Activated B cell treated with CpG ODN at 0.5 μM for 24 hours (primary cell): ENCODE measurements around the gene LIN52. TPM values are rescaled to one million over a fixed set of nuclear protein-coding genes. Genes with fewer than 3 reads are reported as not detected.

Experiments
- ATAC-seq: fragments of 200-7000 bp; cut with Tn5 transposase; one replicate; pipeline ENCODE4 v1.10.0; 2021; ENCODE audit warnings: low read depth, mild to moderate bottlenecking, moderate library complexity
- CTCF ChIA-PET: fragments of 350-600 bp; sonication (Branson Sonifier 250); formaldehyde crosslinking; loops from one replicate; lab custom pipeline; 2021; ENCODE audit warnings: antibody characterized with exemption; lab: Charles Lee
- POLR2A ChIA-PET: fragments of 350-600 bp; sonication (Branson Sonifier 250); formaldehyde crosslinking; loops from one replicate; lab custom pipeline; 2021; ENCODE audit warnings: antibody characterized with exemption; lab: Charles Lee
- DNase-seq: peaks from one replicate; pipeline ENCODE4 v3.0.0; 2022
- H3K27ac Mint-ChIP-seq: one replicate; pipeline ENCODE4 v1.8.0; 2020; ENCODE audit warnings: mixed read lengths
- H3K27me3 Mint-ChIP-seq: one replicate; pipeline ENCODE4 v1.8.0; 2021; ENCODE audit warnings: mixed read lengths
- H3K36me3 Mint-ChIP-seq: one replicate; pipeline ENCODE4 v1.8.0; 2021; ENCODE audit warnings: low read depth, mixed read lengths
- H3K4me1 Mint-ChIP-seq: one replicate; pipeline ENCODE4 v1.8.0; 2021; ENCODE audit warnings: mixed read lengths
- H3K4me3 Mint-ChIP-seq: one replicate; pipeline ENCODE4 v1.8.0; 2020; ENCODE audit warnings: mild to moderate bottlenecking, mixed read lengths
- H3K9me3 Mint-ChIP-seq: one replicate; pipeline ENCODE4 v1.8.0; 2020; ENCODE audit warnings: mixed read lengths
- intact Hi-C: fragments of 100-400 bp; cut with micrococcal nuclease; formaldehyde crosslinking; loops from one replicate; pipeline ENCODE4 v1.15.1; 2024
- total RNA-seq: library from RNA; stranded (reverse); gene quantifications from 2 replicates; pipeline ENCODE4 v1.2.3, GENCODE V29; 2022
- TF ChIP-seq, protein P1 (sequence below): fragments of 200-600 bp; IDR thresholded peaks from one replicate; pipeline ENCODE4 v1.8.0; 2022; ENCODE audit warnings: antibody characterized with exemption, mild to moderate bottlenecking

Gene LIN52
- total RNA-seq, 1 donor from 2014 or later: 12.4 TPM

DNA sequence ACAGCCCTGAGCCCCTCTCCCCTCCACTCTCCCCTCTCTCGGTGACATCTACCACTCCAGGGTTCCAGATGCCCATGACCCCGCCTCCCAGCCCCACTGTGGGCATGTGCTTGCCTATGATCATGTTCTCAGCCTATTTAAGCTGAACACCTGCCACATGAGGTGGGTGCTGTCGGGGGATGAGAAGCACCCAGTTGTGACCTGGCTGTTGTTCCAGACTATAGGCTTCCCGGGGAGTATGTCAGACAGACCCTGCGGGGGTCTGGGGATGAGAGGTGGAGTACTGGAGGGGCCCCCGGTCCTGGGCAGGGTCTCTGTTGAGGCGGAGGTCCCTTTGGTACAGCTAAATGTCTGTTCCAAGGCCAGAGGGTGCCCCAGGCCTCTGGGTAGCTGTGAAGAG, 160.5 kb downstream of the LIN52 start:
- DNase-seq: no peak
- TF ChIP-seq, protein P1, sequence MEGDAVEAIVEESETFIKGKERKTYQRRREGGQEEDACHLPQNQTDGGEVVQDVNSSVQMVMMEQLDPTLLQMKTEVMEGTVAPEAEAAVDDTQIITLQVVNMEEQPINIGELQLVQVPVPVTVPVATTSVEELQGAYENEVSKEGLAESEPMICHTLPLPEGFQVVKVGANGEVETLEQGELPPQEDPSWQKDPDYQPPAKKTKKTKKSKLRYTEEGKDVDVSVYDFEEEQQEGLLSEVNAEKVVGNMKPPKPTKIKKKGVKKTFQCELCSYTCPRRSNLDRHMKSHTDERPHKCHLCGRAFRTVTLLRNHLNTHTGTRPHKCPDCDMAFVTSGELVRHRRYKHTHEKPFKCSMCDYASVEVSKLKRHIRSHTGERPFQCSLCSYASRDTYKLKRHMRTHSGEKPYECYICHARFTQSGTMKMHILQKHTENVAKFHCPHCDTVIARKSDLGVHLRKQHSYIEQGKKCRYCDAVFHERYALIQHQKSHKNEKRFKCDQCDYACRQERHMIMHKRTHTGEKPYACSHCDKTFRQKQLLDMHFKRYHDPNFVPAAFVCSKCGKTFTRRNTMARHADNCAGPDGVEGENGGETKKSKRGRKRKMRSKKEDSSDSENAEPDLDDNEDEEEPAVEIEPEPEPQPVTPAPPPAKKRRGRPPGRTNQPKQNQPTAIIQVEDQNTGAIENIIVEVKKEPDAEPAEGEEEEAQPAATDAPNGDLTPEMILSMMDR: no peak
- Mint-ChIP-seq H3K27ac (no peak overlapping the region), H3K36me3 (no peaks in the 10 kb centered on the region), H3K4me3 (no peak overlapping the region), H3K9me3 (no peaks in the 10 kb centered on the region), H3K4me1 (peaks cover 23% of the 10 kb centered on the region), H3K27me3 (peaks cover 68% of the 10 kb centered on the region)
- intact Hi-C loops: no loop called here
- ATAC-seq: no peak
- ChIA-PET POLR2A (no interaction called here), CTCF (interaction anchor here (0.8 kb wide), 1 partner anchor 133 kb away, joined by 3 read pairs; no protein-coding TSS in a partner anchor)

- ATAC-seq (no peak), DNase-seq (no peak)
- POLR2A ChIA-PET: no interaction called here
- CTCF ChIA-PET: interaction anchor here (1.3 to 2.0 kb wide), 2 partner anchors 10 to 13 kb away, joined by 3 to 5 read pairs; no protein-coding TSS in a partner anchor
- Mint-ChIP-seq H3K9me3 (no peaks in the 10 kb centered on the region), H3K27me3 (peaks cover 65% of the 10 kb centered on the region), H3K27ac (no peak overlapping the region), H3K36me3 (no peaks in the 10 kb centered on the region), H3K4me1 (peaks cover 13% of the 10 kb centered on the region), H3K4me3 (no peak overlapping the region)
- TF ChIP-seq, protein P1: no peak
- intact Hi-C loops: no loop called here
These were observed 161.8 kb downstream of the LIN52 start for GRCh38 chr14:74246542-74246941.

GRCh38 chr14:74248017-74248416, 163.3 kb downstream of the LIN52 start:
- TF ChIP-seq, protein P1: no peak
- no peaks in the 10 kb centered on the region for H3K36me3 Mint-ChIP-seq
- H3K4me3 Mint-ChIP-seq: no peak overlapping the region
- ChIA-PET POLR2A (interaction anchor here (0.7 kb wide), 2 partner anchors 34 to 102 kb away, joined by 3 to 6 read pairs; no protein-coding TSS in a partner anchor), CTCF (interaction anchor here (2.0 kb wide), 1 partner anchor 9 kb away, joined by 5 read pairs; no protein-coding TSS in a partner anchor)
- H3K4me1 Mint-ChIP-seq: peaks cover 5% of the 10 kb centered on the region
- peaks cover 56% of the 10 kb centered on the region for H3K27me3 Mint-ChIP-seq
- H3K27ac Mint-ChIP-seq: no peak overlapping the region
- ATAC-seq (no peak), DNase-seq (no peak)
- intact Hi-C loops: no loop called here
- H3K9me3 Mint-ChIP-seq: no peaks in the 10 kb centered on the region

GRCh38 chr14:74249433-74250375, 164.9 kb downstream of the LIN52 start:
- no peak for ATAC-seq
- no peak for DNase-seq
- peaks cover 5% of the 10 kb centered on the region for H3K4me1 Mint-ChIP-seq
- no peaks in the 10 kb centered on the region for H3K36me3 Mint-ChIP-seq
- ChIA-PET CTCF (interaction anchor here (1.2 kb wide), 1 partner anchor 137 kb away, joined by 4 read pairs; no protein-coding TSS in a partner anchor), POLR2A (interaction anchor here (1.2 kb wide), 1 partner anchor 12 kb away, joined by 4 read pairs; no protein-coding TSS in a partner anchor)
- no peak overlapping the region for H3K4me3 Mint-ChIP-seq
- TF ChIP-seq, protein P1: no peak
- intact Hi-C loops: no loop called here
- peaks cover 45% of the 10 kb centered on the region for H3K27me3 Mint-ChIP-seq
- H3K27ac Mint-ChIP-seq: no peak overlapping the region
- no peaks in the 10 kb centered on the region for H3K9me3 Mint-ChIP-seq

Other genes starting within 250 kb of the LIN52 start
- 4.6 and 4.8 TPM in 2 replicates for gene PTGR2, start 233.1 kb upstream of the LIN52 start, total RNA-seq
- gene ZNF410, start 198.1 kb upstream of the LIN52 start, total RNA-seq: 58.4 and 64.7 TPM in 2 replicates
- gene FAM161B, start 134.9 kb upstream of the LIN52 start, total RNA-seq: 2.3 TPM in 2 replicates
- 23.0 and 30.7 TPM in 2 replicates for gene COQ6, start 134.7 kb upstream of the LIN52 start, total RNA-seq
- 9.3 and 10.4 TPM in 2 replicates for gene ENTPD5, start 65.7 kb upstream of the LIN52 start, total RNA-seq
- gene BBOF1, start 65.6 kb upstream of the LIN52 start, total RNA-seq: 1.6 and 2.2 TPM in 2 replicates
- gene ALDH6A1, start 503 bp upstream of the LIN52 start, total RNA-seq: 9.8 and 11.5 TPM in 2 replicates
- gene VSX2, start 154.5 kb downstream of the LIN52 start, total RNA-seq: not detected in 2 replicates
- gene ABCD4, start 218.0 kb downstream of the LIN52 start, total RNA-seq: 58.2 and 78.4 TPM in 2 replicates